WTC11 (cell line): ENCODE results near the gene CLEC2B. TPM values are rescaled to one million over a fixed set of nuclear protein-coding genes. Genes with fewer than 3 reads are reported as not detected.

Experiments used
- ATAC-seq: fragments of 200-7000 bp; cut with Tn5 transposase; 2 replicates; pipeline ENCODE4 v1.10.0; 2021; ENCODE audit warnings: mild to moderate bottlenecking, moderate library complexity
- CTCF ChIA-PET: fragments of 300-600 bp; sonication (Branson Sonifier 250); formaldehyde crosslinking; loops from one replicate; lab custom pipeline; 2021; ENCODE audit warnings: antibody characterized with exemption; lab: Charles Lee
- POLR2A ChIA-PET: fragments of 350-600 bp; sonication (Branson Sonifier 250); formaldehyde crosslinking; loops from one replicate; lab custom pipeline; 2021; ENCODE audit warnings: antibody characterized with exemption; lab: Charles Lee
- DNase-seq: peaks from one replicate; pipeline ENCODE4 v3.0.0; 2021; ENCODE audit warnings: low spot score
- H3K27ac Mint-ChIP-seq: 2 replicates; pipeline ENCODE4 v1.8.0; 2021; ENCODE audit warnings: mixed read lengths
- H3K27me3 Mint-ChIP-seq: 2 replicates; pipeline ENCODE4 v1.8.0; 2021; ENCODE audit warnings: low read depth, mild to moderate bottlenecking, moderate library complexity, mixed read lengths
- H3K36me3 Mint-ChIP-seq: 2 replicates; pipeline ENCODE4 v1.8.0; 2021; ENCODE audit warnings: mixed read lengths
- H3K4me1 Mint-ChIP-seq: 2 replicates; pipeline ENCODE4 v1.8.0; 2022; ENCODE audit warnings: mixed read lengths
- H3K4me3 Mint-ChIP-seq: 2 replicates; pipeline ENCODE4 v1.8.0; 2021; ENCODE audit warnings: mild to moderate bottlenecking, moderate library complexity, mixed read lengths
- H3K9me3 Mint-ChIP-seq: 2 replicates; pipeline ENCODE4 v1.8.0; 2021; ENCODE audit warnings: mixed read lengths
- ELF4 ChIP-seq: sonication (generic); formaldehyde crosslinking; IDR thresholded peaks from 2 replicates; pipeline ENCODE4 v1.8.1; 2022; ENCODE audit warnings: low read depth, mild to moderate bottlenecking, moderate library complexity, missing genetic modification reagents
- EMX1 ChIP-seq: fragments of 250-450 bp; sonication (Bioruptor Pico); IDR thresholded peaks from 2 replicates; pipeline ENCODE4 v1.8.0; 2021; ENCODE audit warnings: mild to moderate bottlenecking
- ESRRA ChIP-seq: sonication (generic); formaldehyde crosslinking; IDR thresholded peaks from 2 replicates; pipeline ENCODE4 v1.8.1; 2022; ENCODE audit warnings: mild to moderate bottlenecking, missing genetic modification reagents, borderline replicate concordance
- IRF1 ChIP-seq: sonication (generic); formaldehyde crosslinking; IDR thresholded peaks from 2 replicates; pipeline ENCODE4 v1.8.0; 2023; ENCODE audit warnings: missing genetic modification reagents
- MXD4 ChIP-seq: fragments of 250-450 bp; sonication (Bioruptor Pico); IDR thresholded peaks from 2 replicates; pipeline ENCODE4 v1.8.0; 2021; ENCODE audit warnings: mild to moderate bottlenecking, moderate library complexity, borderline replicate concordance
- MYBL2 ChIP-seq: sonication (generic); formaldehyde crosslinking; IDR thresholded peaks from 2 replicates; pipeline ENCODE4 v1.8.1; 2023; ENCODE audit warnings: mild to moderate bottlenecking, moderate library complexity, missing genetic modification reagents
- NFYB ChIP-seq: sonication (generic); formaldehyde crosslinking; conservative IDR thresholded peaks from 2 replicates; pipeline ENCODE4 v1.8.0; 2022; ENCODE audit warnings: low read depth, missing genetic modification reagents
- NR1H2 ChIP-seq: sonication (generic); formaldehyde crosslinking; IDR thresholded peaks from 2 replicates; pipeline ENCODE4 v1.9.0; 2021; ENCODE audit warnings: mild to moderate bottlenecking, moderate library complexity, missing genetic modification reagents
- TEAD4 ChIP-seq: sonication (generic); formaldehyde crosslinking; IDR thresholded peaks from 2 replicates; pipeline ENCODE4 v1.8.0; 2022; ENCODE audit warnings: mild to moderate bottlenecking, missing genetic modification reagents
- USF2 ChIP-seq: sonication (generic); formaldehyde crosslinking; IDR thresholded peaks from 2 replicates; pipeline ENCODE4 v1.8.1; 2023; ENCODE audit warnings: mild to moderate bottlenecking, missing genetic modification reagents, moderate library complexity
- ZMAT4 ChIP-seq: fragments of 250-450 bp; sonication (Bioruptor Pico); IDR thresholded peaks from 2 replicates; pipeline ENCODE4 v1.9.0; 2021; ENCODE audit warnings: mild to moderate bottlenecking
- total RNA-seq: library from RNA; stranded (reverse); gene quantifications from 3 replicates; pipeline ENCODE4 v1.2.3, GENCODE V29; 2021
- TF ChIP-seq, protein P1 (sequence below): sonication (generic); formaldehyde crosslinking; IDR thresholded peaks from 2 replicates; pipeline ENCODE4 v1.8.1; 2023; ENCODE audit warnings: mild to moderate bottlenecking, missing genetic modification reagents, borderline replicate concordance
- TF ChIP-seq, protein P2 (sequence below): fragments of 250-450 bp; sonication (Bioruptor Pico); IDR thresholded peaks from 2 replicates; pipeline ENCODE4 v1.9.0; 2021; ENCODE audit warnings: moderate library complexity, mild to moderate bottlenecking, inconsistent platforms, borderline replicate concordance
- TF ChIP-seq, protein P3 (sequence below): fragments of 250-450 bp; sonication (Bioruptor Pico); IDR thresholded peaks from 2 replicates; pipeline ENCODE4 v1.9.0; 2021; ENCODE audit warnings: mild to moderate bottlenecking, borderline replicate concordance
- TF ChIP-seq, protein P4 (sequence below): fragments of 250-450 bp; sonication (Bioruptor Pico); IDR thresholded peaks from 2 replicates; pipeline ENCODE4 v1.8.0; 2021; ENCODE audit warnings: mild to moderate bottlenecking
- TF ChIP-seq, protein P5 (sequence below): sonication (generic); formaldehyde crosslinking; IDR thresholded peaks from 2 replicates; pipeline ENCODE4 v1.8.0; 2022; ENCODE audit warnings: mild to moderate bottlenecking, missing genetic modification reagents
- TF ChIP-seq, protein P6 (sequence below): sonication (generic); formaldehyde crosslinking; IDR thresholded peaks from 2 replicates; pipeline ENCODE4 v1.8.1; 2023; ENCODE audit warnings: mild to moderate bottlenecking, missing genetic modification reagents

CLEC2B gene
- total RNA-seq, 1 experiment from 2014 or later: 0.20 TPM

- H3K4me3 Mint-ChIP-seq: no peak overlapping the region
- TF ChIP-seq NR1H2 (CRISPR knock-in tag): no peak
- ATAC-seq (no peak), DNase-seq (no peak)
- no peaks in the 10 kb centered on the region; the same call in 1 of the 2 replicates for H3K27me3 Mint-ChIP-seq
- peaks cover 22% of the 10 kb centered on the region for H3K4me1 Mint-ChIP-seq
- ChIA-PET CTCF (interaction anchor here (1.2 to 1.6 kb wide), 3 partner anchors 59 to 281 kb away, joined by 3 to 4 read pairs (median 4); no protein-coding TSS in a partner anchor), POLR2A (no interaction called here)
- no peaks in the 10 kb centered on the region for H3K36me3 Mint-ChIP-seq
- H3K9me3 Mint-ChIP-seq: peaks cover 6% of the 10 kb centered on the region
- no peak overlapping the region for H3K27ac Mint-ChIP-seq
Measured at GRCh38 chr12:9872742-9873141, 3.6 kb upstream of the CLEC2B start.

- Mint-ChIP-seq H3K27ac (no peak overlapping the region), H3K36me3 (no peaks in the 10 kb centered on the region), H3K4me3 (no peak overlapping the region), H3K4me1 (peaks cover 22% of the 10 kb centered on the region), H3K9me3 (peaks cover 6% of the 10 kb centered on the region), H3K27me3 (no peaks in the 10 kb centered on the region)
- ATAC-seq (no peak), DNase-seq (no peak)
- CTCF ChIA-PET: interaction anchor here (1.2 to 1.6 kb wide), 3 partner anchors 58 to 281 kb away, joined by 3 to 4 read pairs (median 4); no protein-coding TSS in a partner anchor
- POLR2A ChIA-PET: no interaction called here
- TF ChIP-seq NFYB (CRISPR knock-in tag) (no peak), MYBL2 (CRISPR knock-in tag) (no peak), IRF1 (CRISPR knock-in tag) (no peak), EMX1 (no peak), USF2 (no peak), NR1H2 (CRISPR knock-in tag) (no peak), ESRRA (no peak), ELF4 (no peak), MXD4 (CRISPR knock-in tag) (no peak), ZMAT4 (CRISPR knock-in tag) (no peak), TEAD4 (CRISPR knock-in tag) (no peak)
- TF ChIP-seq, protein P1, sequence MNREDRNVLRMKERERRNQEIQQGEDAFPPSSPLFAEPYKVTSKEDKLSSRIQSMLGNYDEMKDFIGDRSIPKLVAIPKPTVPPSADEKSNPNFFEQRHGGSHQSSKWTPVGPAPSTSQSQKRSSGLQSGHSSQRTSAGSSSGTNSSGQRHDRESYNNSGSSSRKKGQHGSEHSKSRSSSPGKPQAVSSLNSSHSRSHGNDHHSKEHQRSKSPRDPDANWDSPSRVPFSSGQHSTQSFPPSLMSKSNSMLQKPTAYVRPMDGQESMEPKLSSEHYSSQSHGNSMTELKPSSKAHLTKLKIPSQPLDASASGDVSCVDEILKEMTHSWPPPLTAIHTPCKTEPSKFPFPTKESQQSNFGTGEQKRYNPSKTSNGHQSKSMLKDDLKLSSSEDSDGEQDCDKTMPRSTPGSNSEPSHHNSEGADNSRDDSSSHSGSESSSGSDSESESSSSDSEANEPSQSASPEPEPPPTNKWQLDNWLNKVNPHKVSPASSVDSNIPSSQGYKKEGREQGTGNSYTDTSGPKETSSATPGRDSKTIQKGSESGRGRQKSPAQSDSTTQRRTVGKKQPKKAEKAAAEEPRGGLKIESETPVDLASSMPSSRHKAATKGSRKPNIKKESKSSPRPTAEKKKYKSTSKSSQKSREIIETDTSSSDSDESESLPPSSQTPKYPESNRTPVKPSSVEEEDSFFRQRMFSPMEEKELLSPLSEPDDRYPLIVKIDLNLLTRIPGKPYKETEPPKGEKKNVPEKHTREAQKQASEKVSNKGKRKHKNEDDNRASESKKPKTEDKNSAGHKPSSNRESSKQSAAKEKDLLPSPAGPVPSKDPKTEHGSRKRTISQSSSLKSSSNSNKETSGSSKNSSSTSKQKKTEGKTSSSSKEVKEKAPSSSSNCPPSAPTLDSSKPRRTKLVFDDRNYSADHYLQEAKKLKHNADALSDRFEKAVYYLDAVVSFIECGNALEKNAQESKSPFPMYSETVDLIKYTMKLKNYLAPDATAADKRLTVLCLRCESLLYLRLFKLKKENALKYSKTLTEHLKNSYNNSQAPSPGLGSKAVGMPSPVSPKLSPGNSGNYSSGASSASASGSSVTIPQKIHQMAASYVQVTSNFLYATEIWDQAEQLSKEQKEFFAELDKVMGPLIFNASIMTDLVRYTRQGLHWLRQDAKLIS (CRISPR knock-in tag): no peak
- TF ChIP-seq, protein P2, sequence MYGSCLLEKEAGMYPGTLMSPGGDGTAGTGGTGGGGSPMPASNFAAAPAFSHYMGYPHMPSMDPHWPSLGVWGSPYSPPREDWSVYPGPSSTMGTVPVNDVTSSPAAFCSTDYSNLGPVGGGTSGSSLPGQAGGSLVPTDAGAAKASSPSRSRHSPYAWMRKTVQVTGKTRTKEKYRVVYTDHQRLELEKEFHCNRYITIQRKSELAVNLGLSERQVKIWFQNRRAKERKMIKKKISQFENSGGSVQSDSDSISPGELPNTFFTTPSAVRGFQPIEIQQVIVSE (CRISPR knock-in tag): no peak
- TF ChIP-seq, protein P3, sequence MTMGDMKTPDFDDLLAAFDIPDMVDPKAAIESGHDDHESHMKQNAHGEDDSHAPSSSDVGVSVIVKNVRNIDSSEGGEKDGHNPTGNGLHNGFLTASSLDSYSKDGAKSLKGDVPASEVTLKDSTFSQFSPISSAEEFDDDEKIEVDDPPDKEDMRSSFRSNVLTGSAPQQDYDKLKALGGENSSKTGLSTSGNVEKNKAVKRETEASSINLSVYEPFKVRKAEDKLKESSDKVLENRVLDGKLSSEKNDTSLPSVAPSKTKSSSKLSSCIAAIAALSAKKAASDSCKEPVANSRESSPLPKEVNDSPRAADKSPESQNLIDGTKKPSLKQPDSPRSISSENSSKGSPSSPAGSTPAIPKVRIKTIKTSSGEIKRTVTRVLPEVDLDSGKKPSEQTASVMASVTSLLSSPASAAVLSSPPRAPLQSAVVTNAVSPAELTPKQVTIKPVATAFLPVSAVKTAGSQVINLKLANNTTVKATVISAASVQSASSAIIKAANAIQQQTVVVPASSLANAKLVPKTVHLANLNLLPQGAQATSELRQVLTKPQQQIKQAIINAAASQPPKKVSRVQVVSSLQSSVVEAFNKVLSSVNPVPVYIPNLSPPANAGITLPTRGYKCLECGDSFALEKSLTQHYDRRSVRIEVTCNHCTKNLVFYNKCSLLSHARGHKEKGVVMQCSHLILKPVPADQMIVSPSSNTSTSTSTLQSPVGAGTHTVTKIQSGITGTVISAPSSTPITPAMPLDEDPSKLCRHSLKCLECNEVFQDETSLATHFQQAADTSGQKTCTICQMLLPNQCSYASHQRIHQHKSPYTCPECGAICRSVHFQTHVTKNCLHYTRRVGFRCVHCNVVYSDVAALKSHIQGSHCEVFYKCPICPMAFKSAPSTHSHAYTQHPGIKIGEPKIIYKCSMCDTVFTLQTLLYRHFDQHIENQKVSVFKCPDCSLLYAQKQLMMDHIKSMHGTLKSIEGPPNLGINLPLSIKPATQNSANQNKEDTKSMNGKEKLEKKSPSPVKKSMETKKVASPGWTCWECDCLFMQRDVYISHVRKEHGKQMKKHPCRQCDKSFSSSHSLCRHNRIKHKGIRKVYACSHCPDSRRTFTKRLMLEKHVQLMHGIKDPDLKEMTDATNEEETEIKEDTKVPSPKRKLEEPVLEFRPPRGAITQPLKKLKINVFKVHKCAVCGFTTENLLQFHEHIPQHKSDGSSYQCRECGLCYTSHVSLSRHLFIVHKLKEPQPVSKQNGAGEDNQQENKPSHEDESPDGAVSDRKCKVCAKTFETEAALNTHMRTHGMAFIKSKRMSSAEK (CRISPR knock-in tag): no peak
- TF ChIP-seq, protein P4, sequence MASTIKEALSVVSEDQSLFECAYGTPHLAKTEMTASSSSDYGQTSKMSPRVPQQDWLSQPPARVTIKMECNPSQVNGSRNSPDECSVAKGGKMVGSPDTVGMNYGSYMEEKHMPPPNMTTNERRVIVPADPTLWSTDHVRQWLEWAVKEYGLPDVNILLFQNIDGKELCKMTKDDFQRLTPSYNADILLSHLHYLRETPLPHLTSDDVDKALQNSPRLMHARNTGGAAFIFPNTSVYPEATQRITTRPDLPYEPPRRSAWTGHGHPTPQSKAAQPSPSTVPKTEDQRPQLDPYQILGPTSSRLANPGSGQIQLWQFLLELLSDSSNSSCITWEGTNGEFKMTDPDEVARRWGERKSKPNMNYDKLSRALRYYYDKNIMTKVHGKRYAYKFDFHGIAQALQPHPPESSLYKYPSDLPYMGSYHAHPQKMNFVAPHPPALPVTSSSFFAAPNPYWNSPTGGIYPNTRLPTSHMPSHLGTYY (CRISPR knock-in tag): no peak
- TF ChIP-seq, protein P5, sequence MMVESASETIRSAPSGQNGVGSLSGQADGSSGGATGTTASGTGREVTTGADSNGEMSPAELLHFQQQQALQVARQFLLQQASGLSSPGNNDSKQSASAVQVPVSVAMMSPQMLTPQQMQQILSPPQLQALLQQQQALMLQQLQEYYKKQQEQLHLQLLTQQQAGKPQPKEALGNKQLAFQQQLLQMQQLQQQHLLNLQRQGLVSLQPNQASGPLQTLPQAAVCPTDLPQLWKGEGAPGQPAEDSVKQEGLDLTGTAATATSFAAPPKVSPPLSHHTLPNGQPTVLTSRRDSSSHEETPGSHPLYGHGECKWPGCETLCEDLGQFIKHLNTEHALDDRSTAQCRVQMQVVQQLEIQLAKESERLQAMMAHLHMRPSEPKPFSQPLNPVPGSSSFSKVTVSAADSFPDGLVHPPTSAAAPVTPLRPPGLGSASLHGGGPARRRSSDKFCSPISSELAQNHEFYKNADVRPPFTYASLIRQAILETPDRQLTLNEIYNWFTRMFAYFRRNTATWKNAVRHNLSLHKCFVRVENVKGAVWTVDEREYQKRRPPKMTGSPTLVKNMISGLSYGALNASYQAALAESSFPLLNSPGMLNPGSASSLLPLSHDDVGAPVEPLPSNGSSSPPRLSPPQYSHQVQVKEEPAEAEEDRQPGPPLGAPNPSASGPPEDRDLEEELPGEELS (CRISPR knock-in tag): no peak
- TF ChIP-seq, protein P6, sequence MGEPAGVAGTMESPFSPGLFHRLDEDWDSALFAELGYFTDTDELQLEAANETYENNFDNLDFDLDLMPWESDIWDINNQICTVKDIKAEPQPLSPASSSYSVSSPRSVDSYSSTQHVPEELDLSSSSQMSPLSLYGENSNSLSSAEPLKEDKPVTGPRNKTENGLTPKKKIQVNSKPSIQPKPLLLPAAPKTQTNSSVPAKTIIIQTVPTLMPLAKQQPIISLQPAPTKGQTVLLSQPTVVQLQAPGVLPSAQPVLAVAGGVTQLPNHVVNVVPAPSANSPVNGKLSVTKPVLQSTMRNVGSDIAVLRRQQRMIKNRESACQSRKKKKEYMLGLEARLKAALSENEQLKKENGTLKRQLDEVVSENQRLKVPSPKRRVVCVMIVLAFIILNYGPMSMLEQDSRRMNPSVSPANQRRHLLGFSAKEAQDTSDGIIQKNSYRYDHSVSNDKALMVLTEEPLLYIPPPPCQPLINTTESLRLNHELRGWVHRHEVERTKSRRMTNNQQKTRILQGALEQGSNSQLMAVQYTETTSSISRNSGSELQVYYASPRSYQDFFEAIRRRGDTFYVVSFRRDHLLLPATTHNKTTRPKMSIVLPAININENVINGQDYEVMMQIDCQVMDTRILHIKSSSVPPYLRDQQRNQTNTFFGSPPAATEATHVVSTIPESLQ (CRISPR knock-in tag): no peak
Measured at GRCh38 chr12:9872162-9872561, 3.0 kb upstream of the CLEC2B start.
